ENCODE data around the gene STK32B.
"Not testable (repeated sequence)": the region's sequence is repeated elsewhere in the genome, so short reads cannot be mapped to it uniquely, and the experiment has no call there.

Gene STK32B

DNA sequence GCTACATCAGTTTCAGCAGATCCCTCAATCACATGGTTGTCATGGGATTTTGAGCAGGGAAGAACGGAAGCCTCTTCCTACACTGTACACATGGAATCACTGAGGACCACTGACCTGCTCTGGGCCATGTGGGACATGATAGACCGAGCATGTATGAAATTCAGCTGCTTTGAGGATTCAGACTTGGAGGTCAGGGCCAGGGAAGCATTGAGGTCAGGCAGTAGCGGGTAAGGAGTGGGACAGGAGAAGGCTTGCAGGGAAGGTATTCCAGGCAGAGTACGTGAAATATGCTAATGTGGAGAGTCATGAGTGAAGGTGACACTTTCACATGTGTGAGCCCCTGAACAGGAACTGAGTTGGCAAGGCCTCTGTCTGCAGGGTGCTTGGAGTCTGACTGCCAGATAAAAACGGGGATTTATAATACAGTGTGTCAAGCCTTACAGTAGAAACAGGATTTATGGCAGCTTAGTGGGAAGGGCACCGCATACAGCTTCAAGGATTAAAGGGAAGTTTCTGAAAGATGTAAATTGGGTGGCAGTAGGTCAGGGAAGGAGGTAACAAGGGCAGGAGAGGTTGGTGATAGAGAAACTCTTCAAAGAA lies 111.7 kb downstream of the STK32B start:
- no peak for DNase-seq (ENCODE audit: low spot score)

DNA sequence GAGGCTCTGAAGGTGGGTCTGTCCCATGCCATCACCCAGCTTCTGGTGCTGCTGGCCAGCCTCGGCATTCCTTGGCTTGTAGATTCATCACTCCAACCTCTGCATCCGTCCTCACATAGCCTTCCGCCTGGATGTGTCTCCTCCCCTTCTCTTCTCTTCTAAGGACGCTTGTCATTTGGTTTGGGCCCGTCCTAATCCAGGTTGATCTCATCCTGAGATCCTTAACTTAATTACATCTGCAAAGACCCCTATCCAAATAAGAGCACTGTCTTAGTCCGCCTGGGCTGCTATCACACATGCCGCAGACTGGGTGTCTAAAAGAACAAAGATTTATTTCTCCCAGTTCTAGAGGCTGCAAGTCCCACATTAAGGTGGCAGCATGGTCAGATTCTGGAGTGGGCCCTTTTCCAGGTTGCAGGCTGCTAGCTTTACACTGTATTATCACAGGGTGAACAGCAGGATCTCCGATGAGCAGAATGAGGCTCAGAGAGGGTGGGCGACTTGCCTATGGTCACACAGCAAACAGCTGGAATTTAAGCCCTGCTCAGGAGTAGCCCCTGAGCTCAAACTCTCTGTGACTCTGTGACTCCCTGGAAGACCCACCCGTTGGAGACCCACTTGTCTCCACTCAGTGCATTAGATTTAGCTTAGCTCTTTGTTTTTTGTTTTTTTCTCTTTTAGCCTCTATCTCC lies 113.1 kb downstream of the STK32B start:
- no peak for DNase-seq (ENCODE audit: low spot score)

DNA sequence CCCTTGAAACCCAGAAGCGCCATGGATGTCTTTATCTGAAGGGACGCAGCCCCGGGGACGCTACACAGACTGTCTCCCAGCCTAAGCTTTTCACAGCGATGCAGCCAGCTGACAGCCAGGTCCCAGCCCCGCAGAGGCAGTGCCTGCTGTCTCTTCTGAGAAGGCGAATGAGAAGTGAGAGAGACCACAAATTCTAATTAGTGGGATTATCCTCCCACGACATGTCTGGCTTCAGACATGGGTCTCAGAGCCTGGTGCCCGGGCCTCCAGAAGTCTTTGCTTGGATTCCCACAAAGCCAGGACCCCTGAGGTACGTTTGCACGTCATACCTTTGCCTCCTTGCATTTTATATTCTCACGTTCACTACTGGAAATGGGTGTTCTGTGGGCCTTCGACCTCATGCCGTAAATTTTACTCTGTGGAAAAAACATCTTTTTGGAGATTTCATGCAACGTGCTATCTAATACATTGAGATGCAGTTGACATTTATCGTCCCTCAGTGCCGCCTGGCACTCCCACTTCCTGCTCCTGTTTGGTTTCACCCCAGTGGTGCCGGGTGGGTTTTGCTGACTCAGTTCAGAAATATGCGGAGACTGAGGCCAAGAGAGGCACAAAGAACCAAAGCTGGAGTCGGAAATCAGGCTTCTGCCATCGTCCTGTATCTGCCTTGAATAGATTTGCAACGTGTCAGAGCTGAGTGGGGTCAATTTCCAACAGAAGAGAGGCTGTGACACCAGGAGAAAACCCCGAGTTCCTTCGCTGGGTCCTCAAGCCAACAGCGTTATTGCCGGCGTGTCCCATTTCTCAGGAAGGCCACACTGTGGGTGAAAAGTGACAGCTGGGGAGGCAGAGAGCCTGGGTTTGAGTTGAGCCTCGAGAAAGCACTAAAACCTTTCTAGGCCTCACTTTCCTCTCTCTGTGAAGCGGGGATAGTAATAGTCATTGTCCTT lies 114.4 kb downstream of the STK32B start:
- no peak for DNase-seq (ENCODE audit: low spot score)

DNA sequence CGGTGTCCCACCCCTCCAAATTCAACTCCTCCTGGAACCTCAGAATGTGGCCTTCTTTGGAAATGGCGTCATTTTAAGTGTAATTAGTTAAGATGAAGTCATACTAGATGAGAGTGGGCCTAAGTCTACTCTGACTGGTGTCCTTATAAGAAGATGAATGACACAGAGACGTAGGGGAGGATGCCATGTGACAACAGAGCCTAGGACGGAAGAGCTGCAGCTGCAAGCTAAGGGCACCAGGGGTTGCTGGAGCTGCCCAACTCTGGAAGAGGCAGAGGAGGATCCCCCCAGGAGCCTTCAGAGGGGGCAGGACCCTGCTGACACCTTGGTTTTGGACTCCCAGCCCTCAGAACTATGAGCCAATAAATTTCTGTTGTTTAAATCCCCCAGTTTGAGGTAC lies 115.1 kb downstream of the STK32B start:
- DNase-seq (ENCODE audit: low spot score): no peak

DNA sequence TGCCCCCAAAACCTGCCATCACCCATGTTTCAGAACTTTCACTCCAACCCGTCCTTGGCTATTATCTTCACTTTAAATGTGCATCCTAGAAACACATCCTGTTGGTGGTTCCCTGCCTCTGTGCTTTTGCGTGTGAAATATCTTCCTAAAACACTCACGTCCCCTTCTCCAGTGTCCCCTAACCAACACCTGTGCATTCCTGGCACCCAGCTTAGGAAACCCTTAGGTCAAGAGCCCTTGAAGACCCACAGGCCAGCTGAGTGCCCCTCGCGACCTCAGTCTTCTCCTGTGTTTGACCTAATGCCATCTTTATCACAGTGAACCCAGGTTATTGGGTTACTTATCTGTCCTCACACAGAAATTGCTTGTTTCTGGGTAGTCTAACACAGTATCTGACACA lies 117.6 kb downstream of the STK32B start:
- DNase-seq (ENCODE audit: low spot score): no peak

DNA sequence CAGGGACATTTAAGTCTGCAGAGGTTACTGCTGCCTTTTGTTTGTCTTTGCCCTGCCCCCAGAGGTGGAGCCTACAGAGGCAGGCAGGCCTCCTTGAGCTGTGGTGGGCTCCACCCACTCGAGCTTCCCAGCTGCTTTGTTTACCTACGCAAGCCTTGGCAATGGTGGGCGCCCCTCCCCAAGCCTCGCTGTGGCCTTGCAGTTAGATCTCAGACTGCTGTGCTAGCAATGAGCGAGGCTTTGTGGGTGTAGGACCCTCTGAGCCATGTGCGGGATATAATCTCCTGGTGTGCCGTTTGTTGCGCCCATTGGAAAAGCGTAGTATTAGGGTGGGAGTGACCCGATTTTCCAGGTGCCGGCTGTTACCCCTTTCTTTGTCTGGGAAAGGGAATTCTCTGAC lies 124.6 kb downstream of the STK32B start:
- not testable (repeated sequence) for DNase-seq (ENCODE audit: low spot score)

DNA sequence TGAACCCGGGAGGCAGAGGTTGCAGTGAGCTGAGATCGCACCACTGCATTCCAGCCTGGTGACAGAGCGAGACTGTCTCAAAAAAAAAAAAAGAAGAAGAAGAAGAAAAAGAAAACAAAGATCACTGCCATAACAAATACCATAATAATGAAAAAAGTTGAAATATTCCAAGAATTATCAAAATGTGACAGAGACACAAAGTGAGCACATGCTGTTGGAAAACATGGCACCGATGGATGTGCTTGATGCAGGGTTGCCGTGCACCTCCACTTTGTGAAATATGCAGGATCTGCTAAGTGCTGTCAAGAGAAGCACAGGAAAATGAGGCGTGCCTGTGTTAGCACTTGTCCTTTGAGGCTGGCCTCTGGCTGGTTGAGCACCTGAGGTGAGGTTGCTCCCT lies 133.3 kb downstream of the STK32B start:
- no peak for DNase-seq (ENCODE audit: low spot score)

DNA sequence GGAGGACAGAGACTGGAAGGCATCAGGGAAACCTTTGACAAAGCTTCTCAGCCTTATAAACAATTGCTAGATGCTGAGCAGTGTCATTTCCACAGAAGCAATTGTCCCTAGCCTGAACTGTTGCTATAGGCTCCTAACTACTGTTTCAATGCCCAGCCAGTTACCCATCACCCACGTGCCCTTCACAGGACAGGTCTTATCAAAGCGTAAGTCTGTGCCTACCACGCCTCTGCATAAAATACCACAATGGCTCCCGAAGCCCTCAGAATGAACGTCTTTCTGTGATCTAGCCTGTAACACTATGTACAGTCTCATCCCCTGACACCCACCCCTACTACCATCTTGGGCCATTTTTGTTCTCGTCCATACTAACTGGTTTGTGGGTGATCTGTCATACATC lies 134.3 kb downstream of the STK32B start:
- no peak for DNase-seq (ENCODE audit: low spot score)

DNA sequence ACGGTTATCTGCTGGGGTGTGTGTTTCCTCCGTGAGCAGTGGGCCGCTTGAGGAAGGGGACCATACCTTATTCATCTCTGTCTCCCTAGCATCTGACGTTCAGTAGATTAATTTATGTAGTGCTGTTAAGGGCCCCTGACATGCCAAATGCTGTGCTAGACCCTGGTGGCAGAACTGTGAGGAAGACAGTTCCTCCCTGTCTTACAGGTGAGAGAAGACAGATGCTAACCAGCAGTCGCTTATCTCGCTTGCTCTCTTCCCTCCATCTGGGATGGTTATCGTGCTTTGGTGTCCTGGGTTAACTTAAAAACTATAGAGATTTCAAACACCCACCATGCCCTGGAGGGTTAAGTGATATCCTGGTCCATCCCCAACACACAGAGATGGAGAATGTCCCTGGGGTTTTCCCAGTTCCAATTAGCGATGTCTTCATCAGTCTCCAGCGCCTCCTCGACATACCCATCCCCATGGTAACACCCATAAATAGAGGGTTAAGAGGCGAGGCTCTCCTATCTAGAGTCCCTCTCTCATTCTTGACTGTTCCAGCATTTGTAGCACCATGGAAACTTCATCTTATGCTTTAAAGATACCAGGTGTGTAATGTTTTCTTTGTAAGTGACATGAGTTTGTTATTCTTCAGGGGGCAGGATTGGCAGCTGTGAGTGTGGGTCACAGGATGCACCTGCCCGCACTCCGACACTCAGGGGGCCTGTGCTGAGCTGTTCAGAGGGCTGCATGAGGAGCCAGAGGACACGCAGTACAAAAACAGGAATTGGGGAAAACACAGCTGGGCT lies 135.2 kb downstream of the STK32B start:
- DNase-seq (ENCODE audit: low spot score): no peak

DNA sequence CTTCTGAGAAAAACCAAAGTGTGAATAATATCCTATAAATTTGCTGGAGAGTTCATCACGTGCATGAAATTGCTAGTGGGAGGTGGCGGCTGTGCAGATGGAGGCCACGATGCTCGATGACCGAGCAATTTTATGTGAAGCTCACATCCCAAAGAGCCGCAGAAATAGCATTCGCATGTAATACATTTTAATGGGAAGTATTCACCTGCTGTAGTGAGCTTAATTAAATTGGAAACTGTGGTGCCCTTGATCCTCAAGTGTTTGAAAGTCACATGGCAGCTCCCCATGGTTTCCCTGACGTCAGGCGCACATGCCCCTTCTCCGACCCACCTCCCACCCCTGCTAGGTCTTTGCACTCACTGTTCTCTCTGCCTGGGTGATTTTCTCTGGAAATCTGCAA lies 136.8 kb downstream of the STK32B start:
- DNase-seq (ENCODE audit: low spot score): no peak

DNA sequence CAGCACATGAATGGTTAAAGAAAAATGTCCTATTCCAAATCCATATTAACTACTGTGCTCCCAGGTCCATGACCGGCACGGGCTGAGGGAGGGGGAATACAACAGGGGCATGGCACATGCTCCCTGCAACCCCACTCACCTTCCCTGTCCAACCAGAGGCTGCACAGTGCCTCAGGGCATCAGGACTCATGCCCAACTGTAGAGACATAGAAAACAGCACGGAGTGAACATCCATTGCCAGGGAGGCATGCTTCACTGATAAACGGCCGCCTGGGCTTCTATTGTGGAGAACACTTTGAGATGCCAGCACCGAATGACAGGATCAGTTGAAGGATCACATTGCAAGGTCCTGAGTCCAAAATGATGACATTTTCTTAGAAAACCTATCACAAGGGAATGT lies 140.6 kb downstream of the STK32B start:
- DNase-seq (ENCODE audit: low spot score): no peak

DNA sequence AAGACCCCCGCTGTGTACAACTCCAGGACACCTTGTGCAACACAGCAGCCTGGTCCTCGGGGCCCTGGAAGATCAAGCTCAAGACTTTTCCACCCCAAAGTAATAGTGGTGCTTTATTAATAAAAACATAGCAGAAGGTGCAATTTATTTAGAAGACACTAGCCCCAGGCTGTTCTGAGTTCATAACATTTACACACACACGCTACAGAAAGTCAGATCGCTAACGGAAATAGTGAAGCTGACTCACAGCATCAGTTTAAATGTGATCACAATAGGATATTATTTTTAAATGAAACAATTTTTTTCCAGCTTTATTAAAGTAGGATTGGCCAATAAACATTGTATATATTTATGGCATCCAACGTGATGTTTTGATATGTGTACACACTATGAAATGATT lies 141.0 kb downstream of the STK32B start:
- DNase-seq (ENCODE audit: low spot score): no peak

DNA sequence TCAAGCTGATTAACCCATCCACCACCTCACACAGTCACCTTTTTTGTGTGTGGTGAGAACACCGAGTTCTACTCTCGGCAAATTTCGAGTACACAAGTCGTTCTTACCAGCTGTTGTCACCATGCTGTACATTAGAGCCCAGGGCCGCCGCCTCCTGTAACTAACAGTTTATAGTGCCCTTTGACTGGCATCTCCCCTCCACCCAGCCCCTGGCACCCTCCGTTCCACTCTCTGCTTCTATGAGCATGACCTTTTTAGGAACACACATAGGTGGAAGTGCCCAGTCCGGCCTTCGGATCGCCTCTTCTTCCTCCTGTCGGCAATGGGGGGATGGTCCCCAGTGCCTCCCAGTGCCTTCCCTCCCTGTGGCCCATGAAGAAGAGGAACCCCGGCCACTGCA lies 141.4 kb downstream of the STK32B start:
- no peak for DNase-seq (ENCODE audit: low spot score)

DNA sequence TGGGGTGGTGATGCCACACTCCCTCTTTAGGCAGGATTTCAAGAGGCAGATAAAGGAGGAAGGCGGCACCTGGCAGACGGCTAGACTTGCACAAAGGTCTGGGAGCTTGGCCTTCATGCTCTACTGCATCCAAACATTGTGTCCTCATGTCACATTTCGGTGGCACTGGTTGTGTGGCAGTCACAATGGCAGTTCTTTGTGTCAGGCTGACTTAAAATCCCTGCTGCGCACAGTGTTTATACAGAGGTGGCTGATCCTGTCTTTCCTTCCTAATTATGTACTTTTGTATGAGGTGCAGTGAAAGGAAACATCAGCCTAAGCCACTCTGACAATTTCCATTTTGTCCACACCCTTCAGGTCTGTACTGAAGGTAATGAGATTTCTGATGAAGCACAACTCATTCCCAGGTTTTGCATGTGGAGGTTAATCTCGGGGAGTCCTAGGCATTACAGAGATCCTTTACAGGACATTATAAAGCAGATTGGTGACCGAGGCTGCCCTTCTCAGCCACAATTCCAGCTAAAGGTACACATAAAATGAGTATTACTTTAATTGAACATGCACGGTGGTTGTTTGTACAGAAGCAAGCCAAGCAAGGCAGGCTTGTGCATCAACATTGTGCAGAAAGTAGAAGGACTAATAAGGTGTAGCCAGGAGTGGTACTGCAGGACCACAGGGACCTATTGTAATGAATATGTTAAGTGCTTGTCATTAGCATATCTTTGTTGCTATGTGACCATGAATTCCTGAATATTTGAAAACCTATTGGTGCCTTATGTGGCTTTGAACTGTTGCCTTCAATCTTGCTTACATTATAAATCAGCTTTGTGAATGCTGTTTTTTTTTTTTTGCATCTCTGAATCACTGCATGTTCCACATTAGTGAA lies 147.6 kb downstream of the STK32B start:
- no peak for DNase-seq (ENCODE audit: low spot score)

DNA sequence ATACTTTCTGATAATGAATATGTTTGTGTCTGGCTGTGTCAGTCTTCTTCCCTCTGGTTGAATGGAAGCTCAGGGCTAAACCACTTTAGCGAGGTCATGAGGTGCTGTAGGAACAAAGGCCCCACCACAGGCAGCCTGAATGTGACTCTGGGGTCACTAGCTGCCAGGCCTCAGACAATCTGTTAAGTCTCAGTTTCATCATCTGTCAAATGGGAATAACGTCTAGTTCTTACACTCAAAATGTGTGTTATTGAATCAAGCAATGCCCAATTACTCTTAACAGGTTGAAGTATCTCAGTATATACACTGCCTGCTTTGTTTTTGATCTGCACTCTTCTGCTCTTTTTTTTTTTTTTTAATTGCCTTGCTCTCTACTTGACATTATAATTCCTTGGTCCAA lies 148.6 kb downstream of the STK32B start:
- no peak for DNase-seq (ENCODE audit: low spot score)

DNA sequence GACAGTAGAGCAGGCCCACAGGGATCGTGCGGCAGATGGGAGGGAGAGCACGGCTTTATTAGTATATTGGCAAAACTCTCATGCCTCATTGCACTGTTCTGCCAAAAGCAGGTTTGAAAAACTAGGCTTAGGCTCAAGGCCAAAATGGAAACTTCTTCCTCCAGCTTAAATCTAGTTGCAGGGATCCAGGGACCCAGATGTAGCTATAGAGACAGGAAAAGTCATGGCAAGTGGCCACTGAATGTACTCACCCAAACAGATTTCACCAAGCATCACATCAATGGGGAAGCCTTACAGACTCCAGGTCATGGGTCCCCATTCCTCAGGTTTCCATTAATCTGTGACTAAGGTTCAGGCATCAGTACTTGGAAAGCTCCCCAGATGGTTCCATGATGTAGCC lies 149.2 kb downstream of the STK32B start:
- no peak for DNase-seq (ENCODE audit: low spot score)

DNA sequence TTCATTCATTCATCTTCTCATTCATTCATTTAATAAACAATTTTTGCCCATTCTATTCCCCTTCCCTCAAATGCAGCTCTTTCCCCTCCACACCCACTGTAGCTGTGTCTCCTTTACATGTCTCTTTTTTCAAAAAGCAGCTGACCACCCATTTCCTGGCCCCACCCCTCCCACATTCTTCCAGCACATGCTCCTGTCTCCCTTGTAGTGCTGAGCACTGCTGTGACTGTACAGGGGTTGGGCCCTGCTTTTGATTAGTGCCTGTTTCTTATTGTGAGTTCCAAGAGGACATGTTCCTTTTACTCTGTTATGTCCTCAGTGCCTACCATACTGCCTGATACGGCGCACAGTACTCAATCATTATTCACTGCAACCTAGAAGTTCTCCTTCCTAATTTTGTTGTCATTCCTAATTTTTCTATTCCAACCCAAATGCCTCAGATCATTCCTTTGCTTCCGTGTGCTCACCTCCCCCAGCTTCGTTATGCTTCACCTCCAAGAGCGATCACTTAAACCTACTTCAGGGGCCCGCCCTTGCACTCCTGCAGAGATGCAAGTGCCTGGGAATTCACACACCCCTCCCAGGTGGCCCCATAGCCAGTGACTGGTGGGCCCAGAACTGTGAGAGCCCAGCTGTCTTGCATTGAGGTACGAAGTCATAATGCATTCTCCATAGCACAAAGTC lies 152.2 kb downstream of the STK32B start:
- DNase-seq (ENCODE audit: low spot score): no peak

DNA sequence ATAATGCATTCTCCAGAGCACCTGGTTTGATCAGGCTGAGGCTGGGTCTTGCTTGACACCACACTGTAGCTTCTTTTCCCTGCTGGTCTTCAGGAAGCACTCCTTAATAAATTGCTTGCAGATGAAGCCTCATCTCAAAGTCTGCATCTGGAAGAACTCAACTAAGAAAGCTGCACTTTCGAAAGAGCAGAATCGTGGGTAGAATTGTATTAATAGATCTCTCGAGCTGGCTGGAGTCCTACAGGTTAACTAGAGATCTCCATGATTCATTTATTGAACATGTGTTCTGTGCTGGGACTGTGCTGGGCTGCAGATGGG lies 152.7 kb downstream of the STK32B start:
- DNase-seq (ENCODE audit: low spot score): no peak

DNA sequence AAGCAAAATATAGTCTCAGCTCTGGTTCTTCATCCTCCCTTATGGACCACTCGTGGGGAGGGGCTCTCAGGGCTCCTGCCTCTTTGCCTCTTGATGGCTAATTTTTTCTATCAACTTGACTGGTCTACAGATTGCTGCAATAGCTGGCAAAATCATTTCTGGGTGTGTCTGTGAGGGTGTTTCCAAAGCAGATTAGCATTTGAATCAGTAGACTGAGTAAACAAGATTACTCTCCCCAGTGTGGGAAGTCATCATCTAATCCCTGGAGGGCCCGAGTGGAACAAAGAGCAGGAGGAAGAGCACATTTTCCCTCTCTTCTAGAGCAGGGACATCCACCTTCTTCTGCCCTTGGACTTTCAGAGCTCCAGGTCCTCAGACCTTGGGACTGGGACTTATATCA lies 153.5 kb downstream of the STK32B start:
- no peak for DNase-seq (ENCODE audit: low spot score)

DNA sequence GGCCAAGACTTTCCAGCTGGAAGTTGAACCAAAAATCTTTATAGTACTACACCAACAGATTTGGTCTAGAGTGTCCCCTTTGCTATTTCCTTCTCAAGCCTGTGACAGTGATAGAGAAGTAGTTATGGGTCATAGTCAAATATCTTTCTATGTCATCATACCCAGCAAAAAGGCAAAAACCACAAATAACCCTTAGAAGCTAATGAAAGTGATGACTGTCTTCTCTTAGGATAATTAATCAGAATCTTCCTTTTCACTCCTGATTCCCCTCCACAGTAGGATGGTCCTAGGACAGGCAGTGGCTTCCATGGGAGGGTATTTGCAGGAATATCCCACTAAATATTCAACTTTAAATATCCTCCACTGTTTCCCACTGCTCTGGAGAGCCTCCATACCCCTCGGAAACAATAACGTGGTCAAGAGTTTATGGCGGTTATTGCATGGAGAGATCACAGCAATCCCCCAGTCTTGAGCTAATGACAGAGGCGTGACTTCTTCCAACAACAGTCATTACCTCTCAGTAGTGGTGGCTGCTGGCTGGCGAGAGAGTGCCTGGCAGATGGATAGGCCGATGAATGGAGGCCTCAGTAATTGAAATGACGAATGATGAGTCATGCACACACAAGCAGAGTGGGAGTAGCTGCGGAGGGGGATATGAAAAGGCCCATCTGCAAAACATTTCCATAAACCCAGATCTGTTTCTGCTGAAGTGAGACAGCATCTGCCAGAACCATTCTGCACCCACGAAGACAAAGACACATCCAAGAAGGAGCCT lies 154.9 kb downstream of the STK32B start:
- no peak for DNase-seq (ENCODE audit: low spot score)

Measured in cerebellar cortex (tissue), 1 donor.